ENCODE results near the gene TM7SF3.

DNA sequence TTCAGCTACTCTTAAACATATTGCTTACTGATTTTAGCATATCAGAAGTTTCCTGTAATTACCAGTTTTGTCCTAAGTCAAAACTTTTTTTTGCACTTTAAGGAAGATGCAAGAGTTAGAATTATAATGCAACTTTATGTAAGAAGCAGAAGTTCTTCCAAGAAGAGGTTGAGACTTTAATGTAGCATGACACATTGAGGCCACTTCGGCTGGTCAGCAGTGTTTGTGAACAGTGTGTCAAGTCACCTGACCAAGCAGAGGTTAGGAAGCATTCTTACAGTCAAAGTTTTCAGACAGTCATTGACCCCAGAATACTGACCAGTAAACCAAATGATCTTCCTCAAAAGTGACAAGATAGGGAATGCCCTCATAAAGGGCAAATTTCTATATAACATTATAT is 60.7 kb downstream of the TM7SF3 start:
- TF ChIP-seq, protein P1, sequence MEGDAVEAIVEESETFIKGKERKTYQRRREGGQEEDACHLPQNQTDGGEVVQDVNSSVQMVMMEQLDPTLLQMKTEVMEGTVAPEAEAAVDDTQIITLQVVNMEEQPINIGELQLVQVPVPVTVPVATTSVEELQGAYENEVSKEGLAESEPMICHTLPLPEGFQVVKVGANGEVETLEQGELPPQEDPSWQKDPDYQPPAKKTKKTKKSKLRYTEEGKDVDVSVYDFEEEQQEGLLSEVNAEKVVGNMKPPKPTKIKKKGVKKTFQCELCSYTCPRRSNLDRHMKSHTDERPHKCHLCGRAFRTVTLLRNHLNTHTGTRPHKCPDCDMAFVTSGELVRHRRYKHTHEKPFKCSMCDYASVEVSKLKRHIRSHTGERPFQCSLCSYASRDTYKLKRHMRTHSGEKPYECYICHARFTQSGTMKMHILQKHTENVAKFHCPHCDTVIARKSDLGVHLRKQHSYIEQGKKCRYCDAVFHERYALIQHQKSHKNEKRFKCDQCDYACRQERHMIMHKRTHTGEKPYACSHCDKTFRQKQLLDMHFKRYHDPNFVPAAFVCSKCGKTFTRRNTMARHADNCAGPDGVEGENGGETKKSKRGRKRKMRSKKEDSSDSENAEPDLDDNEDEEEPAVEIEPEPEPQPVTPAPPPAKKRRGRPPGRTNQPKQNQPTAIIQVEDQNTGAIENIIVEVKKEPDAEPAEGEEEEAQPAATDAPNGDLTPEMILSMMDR (conservative IDR thresholded peaks at IDR 0.05; ENCODE audit: low read depth, low read length), result no peak
- no peak for TF ChIP-seq EZH2phosphoT487 (IDR thresholded peaks at IDR 0.05; ENCODE audit: borderline replicate concordance, low read length)
